Adrenal gland (tissue), 19 donors: ENCODE measurements around the gene ANO6. TPM values are rescaled to one million over a fixed set of nuclear protein-coding genes. Genes with fewer than 3 reads are reported as not detected.

Experiments
- DNase-seq, 7 donors: peaks; one replicate each; pipeline ENCODE4 v3.0.0-alpha.2; 2019 to 2020
- H3K27ac ChIP-seq, 5 donors: fragments of 200-600 bp; sonication (generic) in 4 of 5; 1 replicate in 3 of 5; 2 replicates in 2 of 5; pipeline versions ENCODE4 v1.5.1 to v1.8.0; 2016 to 2020; ENCODE audit warnings: mild to moderate bottlenecking in 1 of 5
- H3K27me3 ChIP-seq: fragments of 200-600 bp; 2 replicates; pipeline ENCODE4 v1.8.0; 2021
- H3K36me3 ChIP-seq, 2 donors: fragments of 200-600 bp; replicated peaks in 1 of 2; 1 replicate in 1 of 2; 2 replicates in 1 of 2; pipeline versions ENCODE4 v1.5.1 to v1.8.0; 2018 to 2022
- H3K4me1 ChIP-seq, 2 donors: fragments of 200-600 bp; replicated peaks in 1 of 2; 1 replicate in 1 of 2; 2 replicates in 1 of 2; pipeline versions ENCODE4 v1.5.1 to v1.8.0; 2018 to 2021
- H3K4me3 ChIP-seq, 4 donors: fragments of 200-600 bp; sonication (generic) in 3 of 4; one replicate each; pipeline ENCODE4 v1.5.1; 2016 to 2018
- H3K9me3 ChIP-seq, 3 donors: fragments of 200-600 bp; sonication (generic) in 1 of 3; replicated peaks in 1 of 3; 1 replicate in 2 of 3; 2 replicates in 1 of 3; pipeline versions ENCODE4 v1.5.1 to v1.8.0; 2016 to 2021
- POLR2A ChIP-seq, 2 donors: fragments of 450-650 bp; IDR thresholded peaks; one replicate each; pipeline ENCODE4 v1.6.1; 2017; ENCODE audit warnings: antibody characterized with exemption in 2 of 2, mild to moderate bottlenecking in 2 of 2, moderate library complexity in 1 of 2
- WGBS, 4 donors: extraction: QIAGEN DNeasy Blood & Tissue Kit in 2 of 4; methylation state at CpG; one replicate each; pipeline versions ENCODE4 v1.1.5 to v1.1.7; 2013 to 2017; 5-methylcytosine and 5-hydroxymethylcytosine counted together
- intact Hi-C, 2 donors: fragments of 100-400 bp; cut with DNase I; formaldehyde crosslinking; loops; one replicate each; pipeline versions ENCODE4 v1.14.1 to v1.15.0; 2022 to 2023
- long read RNA-seq, 10 donors: library from polyadenylated mRNA in 3 of 10; unstranded in 2 of 10; stranded (forward) in 1 of 10; transcript quantifications; one replicate each; pipeline ENCODE4 v2.0.0 and lab custom pipeline, GENCODE V29; 2021 to 2026
- polyA plus RNA-seq, 3 donors: library from polyadenylated mRNA; stranded (reverse); fragments of 200-250 nt in 2 of 3; fragments of 350-450 nt in 1 of 3; fragmentation: Illumina TruSeq in 1 of 3; extraction: RNeasy Lipid Tissue Mini Kit (QIAGEN cat#74804) in 1 of 3; gene quantifications; one replicate each; pipeline ENCODE4 v1.2.3, GENCODE V29; 2013 to 2014
- total RNA-seq, 9 donors: library from RNA; depleted of rRNA in 4 of 9; stranded (reverse); fragments of >200 nt in 4 of 9; fragments of 120-200 nt in 1 of 9; fragmentation: NEBNext Ultra II Directional in 1 of 9; extraction: Animal tissue kit (Norgen Biotek cat#: 25700) in 1 of 9; gene quantifications; one replicate each; pipeline versions ENCODE4 v1.1.0 to v1.2.4, GENCODE V29; 2013 to 2023
- TF ChIP-seq, protein P1 (sequence below), 6 experiments: fragments of 450-650 bp in 4 of 6; fragments of 200-600 bp in 2 of 6; sonication (generic) in 1 of 6; IDR thresholded peaks; 1 replicate in 5 of 6; 2 replicates in 1 of 6; pipeline versions ENCODE4 v1.5.1 to v1.8.0; 2016 to 2021; ENCODE audit warnings: antibody characterized with exemption in 6 of 6, mild to moderate bottlenecking in 2 of 6, moderate library complexity in 1 of 6
- donor health status: healthy with polysubstance abuse.
- donor health status: Bipolar disorder and iron deficiency.
- donor health status: DM: yes; HTN: yes; CAD: no.
- donor health status: DM: no; HTN: no; CAD: no.
- donor health status: DM: no; HTN: no; CAD: no.
- donor health status: DM: yes; HTN: yes; CAD: no.

Gene ANO6, protein sequence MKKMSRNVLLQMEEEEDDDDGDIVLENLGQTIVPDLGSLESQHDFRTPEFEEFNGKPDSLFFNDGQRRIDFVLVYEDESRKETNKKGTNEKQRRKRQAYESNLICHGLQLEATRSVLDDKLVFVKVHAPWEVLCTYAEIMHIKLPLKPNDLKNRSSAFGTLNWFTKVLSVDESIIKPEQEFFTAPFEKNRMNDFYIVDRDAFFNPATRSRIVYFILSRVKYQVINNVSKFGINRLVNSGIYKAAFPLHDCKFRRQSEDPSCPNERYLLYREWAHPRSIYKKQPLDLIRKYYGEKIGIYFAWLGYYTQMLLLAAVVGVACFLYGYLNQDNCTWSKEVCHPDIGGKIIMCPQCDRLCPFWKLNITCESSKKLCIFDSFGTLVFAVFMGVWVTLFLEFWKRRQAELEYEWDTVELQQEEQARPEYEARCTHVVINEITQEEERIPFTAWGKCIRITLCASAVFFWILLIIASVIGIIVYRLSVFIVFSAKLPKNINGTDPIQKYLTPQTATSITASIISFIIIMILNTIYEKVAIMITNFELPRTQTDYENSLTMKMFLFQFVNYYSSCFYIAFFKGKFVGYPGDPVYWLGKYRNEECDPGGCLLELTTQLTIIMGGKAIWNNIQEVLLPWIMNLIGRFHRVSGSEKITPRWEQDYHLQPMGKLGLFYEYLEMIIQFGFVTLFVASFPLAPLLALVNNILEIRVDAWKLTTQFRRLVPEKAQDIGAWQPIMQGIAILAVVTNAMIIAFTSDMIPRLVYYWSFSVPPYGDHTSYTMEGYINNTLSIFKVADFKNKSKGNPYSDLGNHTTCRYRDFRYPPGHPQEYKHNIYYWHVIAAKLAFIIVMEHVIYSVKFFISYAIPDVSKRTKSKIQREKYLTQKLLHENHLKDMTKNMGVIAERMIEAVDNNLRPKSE
- total RNA-seq (10 to 100 TPM; 38.2 to 92.3 (median 66.9) TPM), polyA plus RNA-seq (10 to 100 TPM in 1 of 3 donors, 1 to 10 TPM in 2; 7.5 to 37.0 (median 7.5) TPM)
- long read RNA-seq, donor 1, full-length matches to known transcripts, result 2 of 2 reads
- long read RNA-seq, donor 1, partial matches to known transcripts, result 0 of 2 reads
- long read RNA-seq, donor 1, other reads (novel, unspliced or antisense), result 0 of 2 reads
- long read RNA-seq, donor 2, full-length matches to known transcripts, result 2 of 2 reads
- long read RNA-seq, donor 2, partial matches to known transcripts, result 0 of 2 reads
- long read RNA-seq, donor 2, other reads (novel, unspliced or antisense), result 0 of 2 reads
- long read RNA-seq, donor 3, full-length matches to known transcripts, result 2 of 2 reads
- long read RNA-seq, donor 3, partial matches to known transcripts, result 0 of 2 reads
- long read RNA-seq, donor 3, other reads (novel, unspliced or antisense), result 0 of 2 reads
- long read RNA-seq, donor 4, partial matches to known transcripts, result 10 of 11 reads
- long read RNA-seq, donor 4, other reads (novel, unspliced or antisense), result 1 of 11 reads
- long read RNA-seq, donor 5, full-length matches to known transcripts, result 21 of 41 reads
- long read RNA-seq, donor 5, partial matches to known transcripts, result 6 of 41 reads
- long read RNA-seq, donor 5, other reads (novel, unspliced or antisense), result 14 of 41 reads
- long read RNA-seq, donor 6, partial matches to known transcripts, result 7 of 11 reads
- long read RNA-seq, donor 6, other reads (novel, unspliced or antisense), result 4 of 11 reads
- long read RNA-seq, donor 7, result 0 reads
- long read RNA-seq, donor 8, full-length matches to known transcripts, result 5 of 5 reads
- long read RNA-seq, donor 8, partial matches to known transcripts, result 0 of 5 reads
- long read RNA-seq, donor 8, other reads (novel, unspliced or antisense), result 0 of 5 reads
- long read RNA-seq, donor 9, full-length matches to known transcripts, result 3 of 3 reads
- long read RNA-seq, donor 9, partial matches to known transcripts, result 0 of 3 reads
- long read RNA-seq, donor 9, other reads (novel, unspliced or antisense), result 0 of 3 reads
- long read RNA-seq, donor 10, result 0 reads

DNA sequence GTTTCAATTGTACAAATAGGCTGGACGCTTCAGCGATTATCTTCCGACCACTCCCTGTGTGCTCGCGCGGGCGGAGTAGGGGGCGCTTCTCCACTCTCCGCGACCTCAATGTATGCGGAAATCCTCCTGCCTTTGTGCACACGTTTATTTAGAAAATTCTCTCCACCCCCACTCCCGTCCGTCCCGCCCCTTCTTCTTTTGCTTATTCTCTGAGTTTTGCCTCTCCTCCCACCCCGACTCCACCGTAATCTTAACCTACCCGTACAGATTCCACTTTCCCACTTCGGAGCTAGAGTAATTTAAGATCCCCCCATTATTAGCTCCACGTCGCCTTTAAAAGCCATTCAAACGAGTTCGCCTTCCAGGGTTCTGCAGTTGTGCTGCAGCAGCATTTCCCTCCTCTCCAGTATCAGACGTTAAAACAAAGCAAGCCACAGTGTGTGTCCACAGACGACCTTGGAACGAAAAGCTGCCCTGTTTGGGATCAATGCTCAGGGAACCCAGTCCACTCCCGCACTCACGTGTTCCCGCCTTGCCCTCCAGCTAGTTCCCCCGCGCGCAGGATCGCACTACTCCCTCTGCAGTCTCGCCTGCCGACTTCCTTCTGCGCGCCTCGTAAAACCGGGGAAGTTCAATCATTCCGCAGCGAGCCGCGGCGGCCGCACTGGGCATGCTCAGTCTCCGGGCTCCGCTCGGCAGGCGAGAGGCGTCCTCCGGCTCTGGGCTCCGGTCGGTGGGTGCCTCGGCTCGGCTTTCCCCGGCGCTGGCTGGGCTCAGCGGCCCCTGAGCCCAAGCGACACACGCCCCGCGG, at the start of gene ANO6:
ANO6 (plus strand) TSS at position 677 of the 811 bp plus-strand sequence. CDS start 227 bp downstream, outside the sequence.
- peak; percentile 86 to 94 (median 89) for DNase-seq
- Histone ChIP-seq H3K9me3 (no peaks in the 10 kb centered on the region), H3K36me3 (no peaks in the 10 kb centered on the region), H3K27me3 (no peaks in the 10 kb centered on the region), H3K4me3 (peak within 1 kb of the TSS; percentile 73 to 95 (median 84)), H3K27ac (peak within 1 kb of the TSS; percentile 77 to 97 (median 92)), H3K4me1 (peaks cover 2 to 29% of the 10 kb centered on the region in 2 donors)
- intact Hi-C loops, result loop anchor here (5.0 to 10.0 kb wide), 3 partner anchors 52 to 172 kb away; no protein-coding TSS in a partner anchor
- TF ChIP-seq, protein P1, sequence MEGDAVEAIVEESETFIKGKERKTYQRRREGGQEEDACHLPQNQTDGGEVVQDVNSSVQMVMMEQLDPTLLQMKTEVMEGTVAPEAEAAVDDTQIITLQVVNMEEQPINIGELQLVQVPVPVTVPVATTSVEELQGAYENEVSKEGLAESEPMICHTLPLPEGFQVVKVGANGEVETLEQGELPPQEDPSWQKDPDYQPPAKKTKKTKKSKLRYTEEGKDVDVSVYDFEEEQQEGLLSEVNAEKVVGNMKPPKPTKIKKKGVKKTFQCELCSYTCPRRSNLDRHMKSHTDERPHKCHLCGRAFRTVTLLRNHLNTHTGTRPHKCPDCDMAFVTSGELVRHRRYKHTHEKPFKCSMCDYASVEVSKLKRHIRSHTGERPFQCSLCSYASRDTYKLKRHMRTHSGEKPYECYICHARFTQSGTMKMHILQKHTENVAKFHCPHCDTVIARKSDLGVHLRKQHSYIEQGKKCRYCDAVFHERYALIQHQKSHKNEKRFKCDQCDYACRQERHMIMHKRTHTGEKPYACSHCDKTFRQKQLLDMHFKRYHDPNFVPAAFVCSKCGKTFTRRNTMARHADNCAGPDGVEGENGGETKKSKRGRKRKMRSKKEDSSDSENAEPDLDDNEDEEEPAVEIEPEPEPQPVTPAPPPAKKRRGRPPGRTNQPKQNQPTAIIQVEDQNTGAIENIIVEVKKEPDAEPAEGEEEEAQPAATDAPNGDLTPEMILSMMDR (IDR thresholded peaks at IDR 0.05), result peak in 2 of 6 experiments; percentile 5 to 33
- peak; percentile 84 to 95 for TF ChIP-seq POLR2A (IDR thresholded peaks at IDR 0.05)
- 0 to 1% (median 1%) methylated on average over 25 to 62 of the region's 62 CpGs for WGBS, 4 donors

DNA sequence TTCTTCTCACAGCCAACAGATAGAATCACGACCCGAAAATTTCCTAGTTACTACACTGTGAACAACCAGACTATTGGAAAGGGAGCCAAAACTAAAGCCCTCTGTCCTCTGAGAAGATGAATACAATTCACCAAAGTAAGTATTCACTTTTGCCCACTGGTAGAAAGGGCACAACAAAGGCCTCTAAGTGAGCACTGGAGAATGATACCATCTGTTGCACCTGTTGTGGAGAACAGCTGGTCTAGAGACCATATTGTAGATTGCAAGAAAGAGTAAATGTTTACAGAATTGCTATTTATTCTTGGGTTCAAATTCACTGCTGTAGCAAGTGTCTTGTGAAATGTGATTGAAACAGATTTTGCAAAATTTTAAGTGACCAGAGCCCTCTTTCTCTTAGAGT, 46.9 kb upstream of the ANO6 start:
- H3K36me3 ChIP-seq, result no peaks in the 10 kb centered on the region
- no peak for TF ChIP-seq POLR2A (IDR thresholded peaks at IDR 0.05)
- TF ChIP-seq, protein P1 (IDR thresholded peaks at IDR 0.05), result no peak

DNA sequence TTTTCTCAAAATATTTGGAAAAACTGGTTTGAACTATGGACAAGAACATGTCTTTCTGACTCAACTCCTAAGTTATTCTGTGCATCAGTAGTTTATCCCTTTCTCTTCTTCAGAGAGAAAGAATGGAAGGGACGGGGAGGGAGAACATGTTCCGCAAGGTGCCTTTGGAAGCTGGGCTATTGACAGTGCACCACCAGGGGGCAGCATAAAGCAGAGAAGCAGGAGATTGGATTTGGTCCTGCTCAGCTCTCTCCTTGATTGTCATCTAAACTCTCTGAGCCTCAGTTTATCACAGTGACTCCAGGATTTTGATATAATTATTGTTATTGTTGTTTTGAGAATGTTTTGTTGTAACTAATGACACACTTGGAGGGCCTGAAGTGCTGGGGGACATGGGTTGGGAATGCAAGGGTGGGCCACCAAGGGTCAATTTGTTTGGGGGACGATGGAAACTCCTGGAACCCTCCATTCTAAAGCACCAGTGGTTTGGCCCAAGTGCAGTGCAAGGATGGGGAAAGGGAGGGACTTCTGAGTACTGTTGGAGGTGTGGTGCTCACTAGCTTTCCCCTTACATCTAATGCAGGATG, 45.3 kb upstream of the ANO6 start:
- intact Hi-C loops, result loop anchor here in 1 of 2 donors (10.0 kb wide), 1 partner anchor 214 kb away; no protein-coding TSS in a partner anchor
- Histone ChIP-seq H3K9me3 (no peaks in the 10 kb centered on the region), H3K4me3 (no peak overlapping the region), H3K36me3 (no peaks in the 10 kb centered on the region), H3K27me3 (no peaks in the 10 kb centered on the region), H3K4me1 (no peaks in the 10 kb centered on the region), H3K27ac (no peak overlapping the region)
- WGBS, 4 donors, result 35 to 47% (median 44%) methylated on average over 3 of the region's 3 CpGs
- DNase-seq, result peak; percentile 79 to 94 (median 88)
- TF ChIP-seq, protein P1 (IDR thresholded peaks at IDR 0.05), result peak; percentile 79 to 90 (median 86)
- TF ChIP-seq POLR2A (IDR thresholded peaks at IDR 0.05), result no peak

More for the DNA sequence above, 46.9 kb upstream of the ANO6 start:
- H3K9me3 ChIP-seq, result no peaks in the 10 kb centered on the region
- intact Hi-C loops, result no loop called here
- no peak overlapping the region for H3K4me3 ChIP-seq
- DNase-seq, result no peak
- H3K27me3 ChIP-seq, result no peaks in the 10 kb centered on the region
- WGBS, 4 donors, result 87 to 94% (median 92%) methylated on average over 2 of the region's 2 CpGs
- no peaks in the 10 kb centered on the region for H3K4me1 ChIP-seq
- no peak overlapping the region for H3K27ac ChIP-seq
